ENCODE results near the gene ABI2. TPM values are rescaled to one million over a fixed set of nuclear protein-coding genes. Genes with fewer than 3 reads are reported as not detected.
"Not testable (repeated sequence)": the region's sequence is repeated elsewhere in the genome, so short reads cannot be mapped to it uniquely, and the experiment has no call there.

The ABI2 gene
- total RNA-seq, 2 experiments from 2014 or later, result 34.0 to 40.9 TPM

GRCh38 chr2:203361495-203361894, 33.3 kb downstream of the ABI2 start:
- Mint-ChIP-seq H3K4me3 (no peak overlapping the region), H3K36me3 (ENCODE audit: low read depth) (peaks cover 4% of the 10 kb centered on the region), H3K27me3 (ENCODE audit: low read depth) (no peaks in the 10 kb centered on the region), H3K27ac (no peak overlapping the region), H3K4me1 (ENCODE audit: low read depth) (peaks cover 2% of the 10 kb centered on the region), H3K9me3 (no peaks in the 10 kb centered on the region)
- DNase-seq, result no peak
- intact Hi-C loops (cut with micrococcal nuclease), result no loop called here
- CTCF ChIA-PET, result no interaction called here

GRCh38 chr2:203361922-203362321, 33.7 kb downstream of the ABI2 start:
- intact Hi-C loops (cut with micrococcal nuclease), result no loop called here
- Mint-ChIP-seq H3K9me3 (no peaks in the 10 kb centered on the region), H3K27me3 (ENCODE audit: low read depth) (no peaks in the 10 kb centered on the region), H3K4me3 (no peak overlapping the region), H3K36me3 (ENCODE audit: low read depth) (peaks cover 4% of the 10 kb centered on the region), H3K27ac (no peak overlapping the region), H3K4me1 (ENCODE audit: low read depth) (peaks cover 2% of the 10 kb centered on the region)
- CTCF ChIA-PET, result no interaction called here
- DNase-seq, result no peak

- no peaks in the 10 kb centered on the region for H3K4me1 Mint-ChIP-seq (ENCODE audit: low read depth)
- H3K27me3 Mint-ChIP-seq (ENCODE audit: low read depth), result no peaks in the 10 kb centered on the region
- H3K27ac Mint-ChIP-seq, result no peak overlapping the region
- intact Hi-C loops (cut with micrococcal nuclease), result no loop called here
- CTCF ChIA-PET, result interaction anchor here (0.6 kb wide), 1 partner anchor 18 kb away, joined by 4 read pairs; no protein-coding TSS in a partner anchor
- H3K4me3 Mint-ChIP-seq, result no peak overlapping the region
- H3K36me3 Mint-ChIP-seq (ENCODE audit: low read depth), result peaks cover 5% of the 10 kb centered on the region
- DNase-seq, result no peak
- H3K9me3 Mint-ChIP-seq, result no peaks in the 10 kb centered on the region
Observed at GRCh38 chr2:203366639-203367466, 38.7 kb downstream of the ABI2 start.

GRCh38 chr2:203372706-203373105, 44.5 kb downstream of the ABI2 start:
- H3K27me3 Mint-ChIP-seq (ENCODE audit: low read depth); intact Hi-C loops (cut with micrococcal nuclease); H3K36me3 Mint-ChIP-seq (ENCODE audit: low read depth); DNase-seq; H3K4me3 Mint-ChIP-seq; H3K27ac Mint-ChIP-seq; H3K9me3 Mint-ChIP-seq; H3K4me1 Mint-ChIP-seq (ENCODE audit: low read depth); CTCF ChIA-PET: not testable (repeated sequence)

GRCh38 chr2:203376173-203376572, 48.0 kb downstream of the ABI2 start:
- Mint-ChIP-seq H3K27ac (no peak overlapping the region), H3K9me3 (no peaks in the 10 kb centered on the region), H3K4me1 (ENCODE audit: low read depth) (no peaks in the 10 kb centered on the region), H3K27me3 (ENCODE audit: low read depth) (no peaks in the 10 kb centered on the region), H3K4me3 (no peak overlapping the region), H3K36me3 (ENCODE audit: low read depth) (no peaks in the 10 kb centered on the region)
- CTCF ChIA-PET, result no interaction called here
- intact Hi-C loops (cut with micrococcal nuclease), result no loop called here
- DNase-seq, result no peak

GRCh38 chr2:203379156-203379555, 51.0 kb downstream of the ABI2 start:
- Mint-ChIP-seq H3K4me3 (no peak overlapping the region), H3K4me1 (ENCODE audit: low read depth) (no peaks in the 10 kb centered on the region), H3K36me3 (ENCODE audit: low read depth) (peaks cover 3% of the 10 kb centered on the region), H3K27ac (no peak overlapping the region), H3K27me3 (ENCODE audit: low read depth) (no peaks in the 10 kb centered on the region), H3K9me3 (no peaks in the 10 kb centered on the region)
- CTCF ChIA-PET, result interaction anchor here (0.6 to 0.7 kb wide), 3 partner anchors 428 to 1031 kb away, joined by 3 read pairs; no protein-coding TSS in a partner anchor
- no peak for DNase-seq
- intact Hi-C loops (cut with micrococcal nuclease), result no loop called here

- H3K27ac Mint-ChIP-seq, result no peak overlapping the region
Observed at GRCh38 chr2:203383038-203383437, 54.8 kb downstream of the ABI2 start.

GRCh38 chr2:203388153-203388552, 60.0 kb downstream of the ABI2 start:
- H3K9me3 Mint-ChIP-seq; H3K4me1 Mint-ChIP-seq (ENCODE audit: low read depth); DNase-seq; H3K27ac Mint-ChIP-seq; H3K4me3 Mint-ChIP-seq; CTCF ChIA-PET; intact Hi-C loops (cut with micrococcal nuclease); H3K27me3 Mint-ChIP-seq (ENCODE audit: low read depth); H3K36me3 Mint-ChIP-seq (ENCODE audit: low read depth): not testable (repeated sequence)

More at GRCh38 chr2:203383038-203383437, 54.8 kb downstream of the ABI2 start:
- intact Hi-C loops (cut with micrococcal nuclease), result no loop called here
- no peaks in the 10 kb centered on the region for H3K27me3 Mint-ChIP-seq (ENCODE audit: low read depth)
- no peak overlapping the region for H3K4me3 Mint-ChIP-seq
- no peaks in the 10 kb centered on the region for H3K9me3 Mint-ChIP-seq
- no peaks in the 10 kb centered on the region for H3K4me1 Mint-ChIP-seq (ENCODE audit: low read depth)
- CTCF ChIA-PET, result no interaction called here
- DNase-seq, result no peak
- peaks cover 3% of the 10 kb centered on the region for H3K36me3 Mint-ChIP-seq (ENCODE audit: low read depth)

GRCh38 chr2:203394519-203395227, 66.5 kb downstream of the ABI2 start:
- no peak overlapping the region for H3K4me3 Mint-ChIP-seq
- H3K9me3 Mint-ChIP-seq, result peaks cover 4% of the 10 kb centered on the region
- intact Hi-C loops (cut with micrococcal nuclease), result no loop called here
- DNase-seq, result no peak
- peaks cover 20% of the 10 kb centered on the region for H3K36me3 Mint-ChIP-seq (ENCODE audit: low read depth)
- H3K4me1 Mint-ChIP-seq (ENCODE audit: low read depth), result no peaks in the 10 kb centered on the region
- CTCF ChIA-PET, result no interaction called here
- no peak overlapping the region for H3K27ac Mint-ChIP-seq
- H3K27me3 Mint-ChIP-seq (ENCODE audit: low read depth), result no peaks in the 10 kb centered on the region

- Mint-ChIP-seq H3K9me3 (peaks cover 4% of the 10 kb centered on the region), H3K4me1 (ENCODE audit: low read depth) (no peaks in the 10 kb centered on the region), H3K27ac (no peak overlapping the region), H3K4me3 (no peak overlapping the region), H3K27me3 (ENCODE audit: low read depth) (no peaks in the 10 kb centered on the region), H3K36me3 (ENCODE audit: low read depth) (peaks cover 20% of the 10 kb centered on the region)
- CTCF ChIA-PET, result interaction anchor here (0.6 kb wide), 1 partner anchor 254 kb away, joined by 5 read pairs; no protein-coding TSS in a partner anchor
- intact Hi-C loops (cut with micrococcal nuclease), result no loop called here
- DNase-seq, result no peak
Observed at GRCh38 chr2:203395858-203396257, 67.7 kb downstream of the ABI2 start.

GRCh38 chr2:203396667-203397066, 68.5 kb downstream of the ABI2 start:
- H3K36me3 Mint-ChIP-seq (ENCODE audit: low read depth), result peaks cover 20% of the 10 kb centered on the region
- no peaks in the 10 kb centered on the region for H3K27me3 Mint-ChIP-seq (ENCODE audit: low read depth)
- peaks cover 4% of the 10 kb centered on the region for H3K9me3 Mint-ChIP-seq
- H3K27ac Mint-ChIP-seq, result no peak overlapping the region
- CTCF ChIA-PET, result interaction anchor here (0.7 kb wide), 2 partner anchors 15 to 457 kb away, joined by 3 read pairs; no protein-coding TSS in a partner anchor
- intact Hi-C loops (cut with micrococcal nuclease), result no loop called here
- no peak overlapping the region for H3K4me3 Mint-ChIP-seq
- DNase-seq, result no peak
- H3K4me1 Mint-ChIP-seq (ENCODE audit: low read depth), result no peaks in the 10 kb centered on the region

GRCh38 chr2:203399031-203399430, 70.8 kb downstream of the ABI2 start:
- no peak overlapping the region for H3K27ac Mint-ChIP-seq
- peaks cover 4% of the 10 kb centered on the region for H3K9me3 Mint-ChIP-seq
- CTCF ChIA-PET, result no interaction called here
- no peaks in the 10 kb centered on the region for H3K4me1 Mint-ChIP-seq (ENCODE audit: low read depth)
- peaks cover 22% of the 10 kb centered on the region for H3K36me3 Mint-ChIP-seq (ENCODE audit: low read depth)
- DNase-seq, result no peak
- intact Hi-C loops (cut with micrococcal nuclease), result no loop called here
- H3K27me3 Mint-ChIP-seq (ENCODE audit: low read depth), result no peaks in the 10 kb centered on the region
- no peak overlapping the region for H3K4me3 Mint-ChIP-seq
